Smooth muscle cell (in vitro differentiated cells): ENCODE results near the gene SPAG5. TPM values are rescaled to one million over a fixed set of nuclear protein-coding genes. Genes with fewer than 3 reads are reported as not detected.
A peak's percentile ranks its signal among the peaks of the same experiment; 100 is the strongest.
"Not testable (repeated sequence)": the region's sequence is repeated elsewhere in the genome, so short reads cannot be mapped to it uniquely, and the experiment has no call there.

Experiments used
- DNase-seq: peaks from one replicate; lab custom pipeline; 2025; ENCODE audit not compliant: unreplicated experiment; lab: John Stamatoyannopoulos, UW
- H2AFZ ChIP-seq: fragments of 200-600 bp; sonication (generic); 2 replicates; pipeline ENCODE4 v1.6.0; 2016; ENCODE audit warnings: antibody characterized with exemption, low read depth, mild to moderate bottlenecking
- H3F3A ChIP-seq: fragments of 200-600 bp; sonication (generic); 2 replicates; pipeline ENCODE4 v1.6.0; 2017; ENCODE audit warnings: antibody characterized with exemption, low read depth
- H3K27ac ChIP-seq: fragments of 200-600 bp; sonication (generic); 2 replicates; pipeline ENCODE4 v1.5.1; 2016; ENCODE audit warnings: low read depth, mild to moderate bottlenecking
- H3K27me3 ChIP-seq: fragments of 200-600 bp; sonication (generic); 2 replicates; pipeline ENCODE4 v1.6.1; 2016; ENCODE audit warnings: low read depth, mild to moderate bottlenecking
- H3K36me3 ChIP-seq: fragments of 200-600 bp; sonication (generic); 2 replicates; pipeline ENCODE4 v1.5.1; 2016; ENCODE audit warnings: low read depth
- H3K4me1 ChIP-seq: fragments of 200-600 bp; sonication (generic); 2 replicates; pipeline ENCODE4 v1.5.1; 2016; ENCODE audit warnings: low read depth
- H3K4me2 ChIP-seq: fragments of 200-600 bp; sonication (generic); 2 replicates; pipeline ENCODE4 v1.6.0; 2016; ENCODE audit warnings: mild to moderate bottlenecking
- H3K4me3 ChIP-seq: fragments of 200-600 bp; sonication (generic); 2 replicates; pipeline ENCODE4 v1.5.1; 2016; ENCODE audit warnings: mild to moderate bottlenecking
- H3K79me2 ChIP-seq: fragments of 200-600 bp; sonication (generic); 2 replicates; pipeline ENCODE4 v1.6.0; 2016; ENCODE audit warnings: low read depth, mild to moderate bottlenecking
- H3K9ac ChIP-seq: fragments of 200-600 bp; sonication (generic); 2 replicates; pipeline ENCODE4 v1.6.0; 2016; ENCODE audit warnings: low read depth
- H3K9me3 ChIP-seq: fragments of 200-600 bp; sonication (generic); replicated peaks from 2 replicates; pipeline ENCODE4 v1.5.1; 2016; ENCODE audit warnings: low read depth
- H4K20me1 ChIP-seq: fragments of 200-600 bp; sonication (generic); 2 replicates; pipeline ENCODE4 v1.6.0; 2016; ENCODE audit warnings: low read depth
- WGBS: methylation state at CpG from one replicate; pipeline ENCODE4 v1.1.7; 2016; ENCODE audit warnings: low lambda C conversion rate; 5-methylcytosine and 5-hydroxymethylcytosine counted together
- polyA plus RNA-seq: library from polyadenylated mRNA; unstranded; fragments of >200 nt; fragmentation: Nextera tagmentation; extraction: Ambion mirVana; gene quantifications from 2 replicates; pipeline ENCODE4 v1.2.1, GENCODE V29; 2016
- total RNA-seq: library from RNA; depleted of rRNA; stranded (reverse); fragments of >200 nt; gene quantifications from 2 replicates; pipeline ENCODE4 v1.2.3, GENCODE V29; 2014
- TF ChIP-seq, protein P1 (sequence below): fragments of 200-600 bp; sonication (generic); IDR thresholded peaks from 2 replicates; pipeline ENCODE4 v1.5.1; 2017; ENCODE audit warnings: borderline replicate concordance, mild to moderate bottlenecking, antibody characterized with exemption; ENCODE audit not compliant: insufficient read depth, poor library complexity, severe bottlenecking

Gene SPAG5
- total and polyA plus RNA-seq, 2 experiments from 2014 or later = 13.9 to 19.8 TPM

DNA sequence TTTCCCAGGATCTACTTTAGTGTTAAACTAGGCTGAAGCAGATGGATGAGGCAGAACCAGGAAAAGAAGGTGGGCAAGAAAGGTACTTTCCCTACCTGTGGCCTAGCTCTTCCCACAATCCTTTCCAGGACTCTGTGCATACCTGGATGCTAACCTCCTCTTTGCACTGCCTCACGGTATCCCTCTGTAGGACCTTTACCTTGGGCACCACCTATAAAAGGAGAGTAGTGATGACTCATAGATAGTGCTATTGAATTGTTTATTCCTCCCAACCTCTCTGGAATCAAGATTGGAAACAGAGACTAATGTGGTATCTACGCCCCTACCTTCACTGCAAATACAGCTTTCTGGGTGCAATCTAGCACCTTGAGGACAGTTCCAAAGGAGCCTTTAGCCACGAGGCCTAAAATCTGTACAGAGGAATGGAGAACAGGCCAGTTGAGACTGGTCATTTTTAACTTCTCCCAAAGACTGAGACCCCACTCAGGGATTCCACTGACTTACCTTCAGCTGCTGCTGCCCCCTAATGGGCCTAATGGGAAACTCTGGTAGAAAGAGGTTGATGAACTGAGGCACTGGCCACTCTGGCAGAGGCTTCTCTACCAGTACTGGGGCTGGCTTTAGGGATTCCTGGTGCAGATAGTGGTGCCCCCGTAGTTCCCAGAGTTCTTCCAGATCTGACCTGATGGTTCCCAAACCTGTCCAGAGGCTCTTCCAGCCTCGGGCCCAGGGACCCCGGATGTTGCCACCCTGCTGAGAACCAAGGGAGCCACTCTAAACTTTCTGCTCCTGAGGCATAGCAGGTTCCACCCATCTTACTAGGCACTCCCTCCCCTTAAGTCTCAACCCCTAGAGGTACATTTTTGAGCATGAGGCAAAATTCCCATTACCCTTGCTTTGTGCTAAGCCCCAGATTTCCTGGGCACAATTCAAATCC lies 14.4 kb upstream of the SPAG5 start:
- Histone ChIP-seq H3K4me2 (no peak overlapping the region), H3K9ac (no peak overlapping the region), H3K27ac (no peak overlapping the region), H3K4me1 (no peaks in the 10 kb centered on the region), H3K9me3 (no peaks in the 10 kb centered on the region), H3K36me3 (peaks cover 13% of the 10 kb centered on the region), H3K27me3 (no peaks in the 10 kb centered on the region), H3K4me3 (no peak overlapping the region), H2AFZ (no peak overlapping the region), H3K79me2 (no peaks in the 10 kb centered on the region), H3F3A (no peaks in the 10 kb centered on the region), H4K20me1 (no peaks in the 10 kb centered on the region)
- WGBS = 91% methylated on average over 6 of the region's 6 CpGs
- TF ChIP-seq, protein P1, sequence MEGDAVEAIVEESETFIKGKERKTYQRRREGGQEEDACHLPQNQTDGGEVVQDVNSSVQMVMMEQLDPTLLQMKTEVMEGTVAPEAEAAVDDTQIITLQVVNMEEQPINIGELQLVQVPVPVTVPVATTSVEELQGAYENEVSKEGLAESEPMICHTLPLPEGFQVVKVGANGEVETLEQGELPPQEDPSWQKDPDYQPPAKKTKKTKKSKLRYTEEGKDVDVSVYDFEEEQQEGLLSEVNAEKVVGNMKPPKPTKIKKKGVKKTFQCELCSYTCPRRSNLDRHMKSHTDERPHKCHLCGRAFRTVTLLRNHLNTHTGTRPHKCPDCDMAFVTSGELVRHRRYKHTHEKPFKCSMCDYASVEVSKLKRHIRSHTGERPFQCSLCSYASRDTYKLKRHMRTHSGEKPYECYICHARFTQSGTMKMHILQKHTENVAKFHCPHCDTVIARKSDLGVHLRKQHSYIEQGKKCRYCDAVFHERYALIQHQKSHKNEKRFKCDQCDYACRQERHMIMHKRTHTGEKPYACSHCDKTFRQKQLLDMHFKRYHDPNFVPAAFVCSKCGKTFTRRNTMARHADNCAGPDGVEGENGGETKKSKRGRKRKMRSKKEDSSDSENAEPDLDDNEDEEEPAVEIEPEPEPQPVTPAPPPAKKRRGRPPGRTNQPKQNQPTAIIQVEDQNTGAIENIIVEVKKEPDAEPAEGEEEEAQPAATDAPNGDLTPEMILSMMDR = peak; percentile 56
- DNase-seq = no peak

DNA sequence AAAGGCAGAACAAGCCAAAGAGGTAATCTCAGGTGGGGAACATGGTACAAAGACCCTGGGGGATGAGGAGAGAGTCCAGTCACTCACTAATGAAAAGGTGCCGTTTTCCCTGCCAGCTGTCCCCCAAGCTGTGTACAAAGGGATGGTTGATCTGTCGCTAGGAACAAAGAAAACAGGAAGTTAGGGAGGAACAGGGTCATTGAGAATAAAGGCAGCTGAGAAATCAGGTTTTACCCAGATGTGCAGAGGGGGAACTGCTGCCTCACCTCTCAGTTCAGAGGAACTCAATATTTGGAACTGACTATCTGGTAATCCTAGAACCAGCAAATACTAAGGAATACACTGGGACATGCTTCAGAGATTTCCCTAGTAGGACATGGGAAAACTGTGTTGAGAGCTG lies 13.7 kb upstream of the SPAG5 start:
- H3K9me3 ChIP-seq = no peaks in the 10 kb centered on the region
- 97% methylated on average over 2 of the region's 2 CpGs for WGBS
- H3F3A ChIP-seq = no peaks in the 10 kb centered on the region
- peaks cover 9% of the 10 kb centered on the region for H3K36me3 ChIP-seq
- no peak for DNase-seq
- H3K27me3 ChIP-seq = no peaks in the 10 kb centered on the region
- H3K4me2 ChIP-seq = no peak overlapping the region
- H4K20me1 ChIP-seq = no peaks in the 10 kb centered on the region
- TF ChIP-seq, protein P1 = no peak
- no peak overlapping the region for H3K27ac ChIP-seq
- no peak overlapping the region for H2AFZ ChIP-seq
- H3K4me3 ChIP-seq = no peak overlapping the region
- no peaks in the 10 kb centered on the region for H3K79me2 ChIP-seq
- no peaks in the 10 kb centered on the region for H3K4me1 ChIP-seq
- no peak overlapping the region for H3K9ac ChIP-seq

DNA sequence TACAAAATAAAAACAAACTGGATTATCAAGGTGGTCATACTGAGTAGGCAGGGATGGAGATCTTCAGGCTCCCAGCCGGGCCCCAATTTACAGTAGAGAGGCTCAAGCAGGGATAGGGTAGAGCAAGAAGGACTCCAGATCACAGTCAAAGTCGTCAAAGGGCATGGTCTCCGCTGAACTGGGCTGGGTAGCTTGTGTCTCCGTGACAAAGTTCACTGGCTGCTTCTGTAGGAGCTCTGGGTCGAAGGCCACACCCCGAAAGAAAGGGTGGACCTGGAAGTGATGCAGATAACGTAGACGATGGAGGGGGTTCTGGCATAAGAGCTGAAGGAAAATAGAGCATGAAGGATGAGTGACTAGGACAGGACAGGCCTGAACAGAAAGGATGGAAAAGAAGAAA lies 11.6 kb upstream of the SPAG5 start:
- TF ChIP-seq, protein P1 = no peak
- no peak overlapping the region for H3K4me2 ChIP-seq
- no peaks in the 10 kb centered on the region for H3K4me1 ChIP-seq
- H3K9ac ChIP-seq = no peak overlapping the region
- WGBS = 96% methylated on average over 8 of the region's 8 CpGs
- no peak for DNase-seq
- H3K4me3 ChIP-seq = no peak overlapping the region
- H3K36me3 ChIP-seq = peaks cover 4% of the 10 kb centered on the region
- no peak overlapping the region for H2AFZ ChIP-seq
- H3K79me2 ChIP-seq = no peaks in the 10 kb centered on the region
- no peaks in the 10 kb centered on the region for H3F3A ChIP-seq
- no peaks in the 10 kb centered on the region for H4K20me1 ChIP-seq
- no peak overlapping the region for H3K27ac ChIP-seq
- no peaks in the 10 kb centered on the region for H3K9me3 ChIP-seq
- no peaks in the 10 kb centered on the region for H3K27me3 ChIP-seq

DNA sequence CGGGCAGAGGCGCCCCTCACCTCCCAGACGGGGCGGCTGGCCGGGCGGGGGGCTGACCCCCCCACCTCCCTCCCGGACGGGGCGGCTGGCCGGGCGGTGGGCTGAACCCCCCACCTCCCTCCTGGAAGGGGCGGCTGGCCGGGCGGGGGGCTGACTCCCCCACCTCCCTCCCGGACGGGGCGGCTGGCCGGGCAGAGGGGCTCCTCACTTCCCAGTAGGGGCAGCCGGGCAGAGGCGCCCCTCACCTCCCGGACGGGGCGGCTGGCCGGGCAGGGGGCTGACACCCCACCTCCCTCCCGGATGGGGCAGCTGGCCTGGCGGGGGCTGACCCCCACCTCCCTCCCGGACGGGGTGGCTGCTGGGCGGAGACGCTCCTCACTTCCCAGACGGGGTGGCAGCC lies 5.2 kb upstream of the SPAG5 start:
- not testable (repeated sequence) for H3K9ac ChIP-seq, H3K4me1 ChIP-seq, DNase-seq, H3K4me3 ChIP-seq, H3K36me3 ChIP-seq, H3K27me3 ChIP-seq, H3K9me3 ChIP-seq, H3F3A ChIP-seq, H2AFZ ChIP-seq, H3K27ac ChIP-seq, H3K4me2 ChIP-seq, H4K20me1 ChIP-seq, H3K79me2 ChIP-seq
- 96% methylated on average over 4 of the region's 31 CpGs for WGBS
